OCI-LY7 (cell line): ENCODE results near the gene RASGRP4. TPM values are rescaled to one million over a fixed set of nuclear protein-coding genes. Genes with fewer than 3 reads are reported as not detected.

Source experiments
- BruUV-seq: library from RNA; stranded (reverse); fragments of 400-500 nt; replicated peaks from 2 replicates; lab custom pipeline; 2021; lab: Mats Ljungman, UMichigan
- CTCF ChIA-PET: fragments of 300-600 bp; sonication (Branson Sonifier 250); formaldehyde crosslinking; loops from one replicate; lab custom pipeline; 2022; ENCODE audit warnings: antibody characterized with exemption; ENCODE audit not compliant: unreplicated experiment; lab: Charles Lee
- POLR2A ChIA-PET: fragments of 300-600 bp; sonication (Branson Sonifier 250); formaldehyde crosslinking; loops from one replicate; lab custom pipeline; 2022; ENCODE audit warnings: antibody characterized with exemption; lab: Charles Lee
- DNase-seq: peaks from one replicate; pipeline ENCODE4 v3.0.0-alpha.2; 2015; ENCODE audit warnings: low spot score
- H2AFZ ChIP-seq: fragments of 200-600 bp; sonication (generic), shearing (Covaris generic); 2 replicates; pipeline ENCODE4 v1.6.1; 2014; ENCODE audit warnings: mild to moderate bottlenecking, antibody characterized with exemption, low read length, moderate library complexity
- H3K27ac ChIP-seq: fragments of 200-600 bp; sonication (generic); 2 replicates; pipeline ENCODE4 v1.5.1; 2014; ENCODE audit warnings: mixed run types, low read depth, mild to moderate bottlenecking, moderate library complexity, low read length, inconsistent platforms; ENCODE audit not compliant: poor library complexity, severe bottlenecking
- H3K36me3 ChIP-seq: fragments of 200-600 bp; sonication (generic); 2 replicates; pipeline ENCODE4 v1.6.1; 2014; ENCODE audit warnings: mild to moderate bottlenecking, antibody characterized with exemption, low read length, moderate library complexity, mixed read lengths; ENCODE audit not compliant: insufficient read depth
- H3K4me1 ChIP-seq: fragments of 200-600 bp; sonication (generic); 2 replicates; pipeline ENCODE4 v1.5.1; 2014; ENCODE audit warnings: mild to moderate bottlenecking, low read length; ENCODE audit not compliant: insufficient read depth, poor library complexity, severe bottlenecking
- H3K4me2 ChIP-seq: fragments of 200-600 bp; sonication (generic); 2 replicates; pipeline ENCODE4 v1.6.1; 2014; ENCODE audit warnings: mild to moderate bottlenecking, low read length
- H3K4me3 ChIP-seq: fragments of 200-600 bp; sonication (generic); 2 replicates; pipeline ENCODE4 v1.5.1; 2014; ENCODE audit warnings: mild to moderate bottlenecking, low read depth, low read length; ENCODE audit not compliant: poor library complexity, severe bottlenecking
- H3K79me2 ChIP-seq: fragments of 200-600 bp; sonication (generic); 2 replicates; pipeline ENCODE4 v1.6.1; 2016; ENCODE audit warnings: low read depth, mild to moderate bottlenecking, low read length, moderate library complexity, mixed read lengths; ENCODE audit not compliant: insufficient read depth
- H3K9me2 ChIP-seq: fragments of 200-600 bp; sonication (generic); 2 replicates; pipeline ENCODE4 v1.6.1; 2016; ENCODE audit warnings: mild to moderate bottlenecking, low read length, mixed read lengths; ENCODE audit not compliant: insufficient read depth
- H3K9me3 ChIP-seq: fragments of 200-600 bp; sonication (generic); 2 replicates; pipeline ENCODE4 v1.6.1; 2014; ENCODE audit warnings: mild to moderate bottlenecking, mixed run types, low read length, mixed read lengths
- H4K20me1 ChIP-seq: fragments of 200-600 bp; sonication (generic); 2 replicates; pipeline ENCODE4 v1.6.1; 2014; ENCODE audit warnings: mild to moderate bottlenecking, antibody characterized with exemption, low read length, moderate library complexity, mixed read lengths; ENCODE audit not compliant: insufficient read depth
- CTCF ChIP-seq: fragments of 200-600 bp; sonication (generic); conservative IDR thresholded peaks from 2 replicates; pipeline ENCODE4 v1.5.1; 2014; ENCODE audit warnings: mild to moderate bottlenecking, antibody characterized with exemption, low read length, moderate library complexity, mixed read lengths
- EZH2phosphoT487 ChIP-seq: fragments of 200-600 bp; sonication (generic); IDR thresholded peaks from 2 replicates; pipeline ENCODE4 v1.6.1; 2018; ENCODE audit warnings: low read depth, borderline replicate concordance, mild to moderate bottlenecking, mixed run types, antibody characterized with exemption, low read length, moderate library complexity, mixed read lengths
- intact Hi-C: fragments of 100-400 bp; cut with micrococcal nuclease; formaldehyde crosslinking; loops from one replicate; pipeline ENCODE4 v1.10.0; 2022; ENCODE audit not compliant: unreplicated experiment
- total RNA-seq, 2 experiments: library from RNA; depleted of rRNA in 1 of 2; stranded (reverse); fragments of >200 nt in 1 of 2; shearing (Covaris generic) in 1 of 2; gene quantifications; 2 replicates each; pipeline ENCODE4 v1.2.3, GENCODE V29; 2014 to 2022

The RASGRP4 gene
- total RNA-seq, 2 experiments from 2014 or later = not detected

DNA sequence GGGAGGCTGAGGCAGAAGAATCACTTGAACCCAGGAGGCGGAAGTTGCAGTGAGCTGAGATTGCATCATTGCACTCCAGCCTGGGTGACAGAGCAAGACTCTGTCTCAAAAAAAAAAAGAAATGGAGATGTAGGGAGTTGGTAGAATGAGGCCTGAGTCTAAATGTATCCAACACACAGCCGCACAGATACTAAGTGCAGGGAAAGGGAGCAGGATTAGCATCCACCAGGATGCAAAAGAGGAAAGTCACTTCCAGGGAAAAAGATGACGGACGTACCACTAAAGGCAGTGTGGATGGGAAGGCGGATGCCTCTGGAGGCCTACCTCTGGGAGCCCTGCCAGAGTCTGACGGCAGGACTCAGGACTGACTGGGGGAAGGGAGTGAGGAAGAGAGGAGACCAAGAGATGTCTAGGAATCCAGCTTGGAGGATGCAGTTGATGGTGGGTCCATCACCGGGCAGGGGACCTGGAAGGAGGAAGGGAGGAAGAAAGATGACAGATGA lies 16.3 kb downstream of the RASGRP4 start:
- POLR2A ChIA-PET = interaction anchor here (0.6 to 0.7 kb wide), 2 partner anchors 11 to 318 kb away, joined by 4 read pairs; no protein-coding TSS in a partner anchor
- Histone ChIP-seq H3K27ac (no peak overlapping the region), H3K36me3 (peaks cover 7% of the 10 kb centered on the region; the same call in 1 of the 2 replicates), H3K4me2 (no peak overlapping the region), H3K79me2 (no peaks in the 10 kb centered on the region), H2AFZ (no peak overlapping the region), H3K4me1 (no peaks in the 10 kb centered on the region), H3K9me3 (no peaks in the 10 kb centered on the region), H3K9me2 (no peaks in the 10 kb centered on the region), H4K20me1 (no peaks in the 10 kb centered on the region), H3K4me3 (no peak overlapping the region)
- CTCF ChIA-PET = no interaction called here
- DNase-seq = no peak
- TF ChIP-seq CTCF (no peak), EZH2phosphoT487 (no peak)
- intact Hi-C loops = no loop called here
- no TSS peak for BruUV-seq

DNA sequence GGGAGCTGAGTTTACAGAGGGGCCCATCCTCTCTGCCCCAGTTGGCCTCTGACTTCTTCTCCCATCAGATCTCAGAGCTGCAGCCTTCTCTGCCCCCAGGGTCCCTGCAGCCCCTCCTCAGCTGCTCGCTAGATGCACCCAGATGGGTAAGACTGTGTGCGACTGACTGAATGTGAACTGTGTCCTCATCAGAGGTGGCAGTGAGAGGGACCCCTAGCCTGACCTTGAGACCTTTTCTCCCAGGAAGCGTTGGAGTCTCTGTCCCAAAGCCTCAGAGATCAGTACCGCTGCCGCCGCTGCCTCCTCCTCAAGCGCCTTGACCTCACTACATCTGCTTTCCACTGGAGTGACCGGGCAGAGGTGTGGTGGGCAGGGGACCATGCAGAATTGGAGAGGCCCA lies 20.7 kb downstream of the RASGRP4 start:
- Histone ChIP-seq H4K20me1 (no peaks in the 10 kb centered on the region), H3K9me2 (no peaks in the 10 kb centered on the region), H3K9me3 (no peaks in the 10 kb centered on the region), H3K4me3 (no peak overlapping the region), H3K4me2 (no peak overlapping the region), H3K4me1 (peaks cover 4% of the 10 kb centered on the region), H3K79me2 (no peaks in the 10 kb centered on the region), H3K27ac (no peak overlapping the region), H3K36me3 (peaks cover 7% of the 10 kb centered on the region; the same call in 1 of the 2 replicates), H2AFZ (no peak overlapping the region)
- no TSS peak for BruUV-seq
- POLR2A ChIA-PET = interaction anchor here (1.4 kb wide), 1 partner anchor 31 kb away, joined by 5 read pairs; the partner anchor contains the start of gene PSMD8
- intact Hi-C loops = no loop called here
- DNase-seq = no peak
- no peak for TF ChIP-seq CTCF
- TF ChIP-seq EZH2phosphoT487 = no peak
- CTCF ChIA-PET = no interaction called here

GRCh38 chr19:38404858-38405257 lies 21.2 kb downstream of the RASGRP4 start:
- ChIA-PET CTCF (no interaction called here), POLR2A (interaction anchor here (1.4 kb wide), 1 partner anchor 31 kb away, joined by 5 read pairs; the partner anchor contains the start of gene PSMD8)
- no peak overlapping the region for H2AFZ ChIP-seq
- peaks cover 7% of the 10 kb centered on the region; the same call in 1 of the 2 replicates for H3K36me3 ChIP-seq
- intact Hi-C loops = loop anchor here (5.0 kb wide), 2 partner anchors 212 to 527 kb away; partner anchors contain the start of genes EIF3K, MAP4K1, MRPS12 and SARS2
- DNase-seq = no peak
- no peaks in the 10 kb centered on the region for H4K20me1 ChIP-seq
- H3K4me3 ChIP-seq = no peak overlapping the region
- H3K9me3 ChIP-seq = no peaks in the 10 kb centered on the region
- TF ChIP-seq CTCF (no peak), EZH2phosphoT487 (no peak)
- H3K4me1 ChIP-seq = peaks cover 4% of the 10 kb centered on the region
- no peaks in the 10 kb centered on the region for H3K79me2 ChIP-seq
- no peak overlapping the region for H3K27ac ChIP-seq
- no peaks in the 10 kb centered on the region for H3K9me2 ChIP-seq
- no TSS peak for BruUV-seq
- no peak overlapping the region for H3K4me2 ChIP-seq
